Skin of body (tissue), 2 donors: ENCODE results near the gene DLEC1. TPM values are rescaled to one million over a fixed set of nuclear protein-coding genes. Genes with fewer than 3 reads are reported as not detected.

Experiments used
- DNase-seq: peaks from one replicate; lab custom pipeline; 2025; lab: John Stamatoyannopoulos, UW
- total RNA-seq: library from RNA; depleted of rRNA; stranded (reverse); fragments of >200 nt; gene quantifications from one replicate; pipeline ENCODE4 v1.2.3, GENCODE V29; 2014

Gene DLEC1
- total RNA-seq, 1 donor from 2014 or later = 0.49 TPM

GRCh38 chr3:38107911-38108648 is 69.1 kb downstream of the DLEC1 start:
- DNase-seq = no peak

DNA sequence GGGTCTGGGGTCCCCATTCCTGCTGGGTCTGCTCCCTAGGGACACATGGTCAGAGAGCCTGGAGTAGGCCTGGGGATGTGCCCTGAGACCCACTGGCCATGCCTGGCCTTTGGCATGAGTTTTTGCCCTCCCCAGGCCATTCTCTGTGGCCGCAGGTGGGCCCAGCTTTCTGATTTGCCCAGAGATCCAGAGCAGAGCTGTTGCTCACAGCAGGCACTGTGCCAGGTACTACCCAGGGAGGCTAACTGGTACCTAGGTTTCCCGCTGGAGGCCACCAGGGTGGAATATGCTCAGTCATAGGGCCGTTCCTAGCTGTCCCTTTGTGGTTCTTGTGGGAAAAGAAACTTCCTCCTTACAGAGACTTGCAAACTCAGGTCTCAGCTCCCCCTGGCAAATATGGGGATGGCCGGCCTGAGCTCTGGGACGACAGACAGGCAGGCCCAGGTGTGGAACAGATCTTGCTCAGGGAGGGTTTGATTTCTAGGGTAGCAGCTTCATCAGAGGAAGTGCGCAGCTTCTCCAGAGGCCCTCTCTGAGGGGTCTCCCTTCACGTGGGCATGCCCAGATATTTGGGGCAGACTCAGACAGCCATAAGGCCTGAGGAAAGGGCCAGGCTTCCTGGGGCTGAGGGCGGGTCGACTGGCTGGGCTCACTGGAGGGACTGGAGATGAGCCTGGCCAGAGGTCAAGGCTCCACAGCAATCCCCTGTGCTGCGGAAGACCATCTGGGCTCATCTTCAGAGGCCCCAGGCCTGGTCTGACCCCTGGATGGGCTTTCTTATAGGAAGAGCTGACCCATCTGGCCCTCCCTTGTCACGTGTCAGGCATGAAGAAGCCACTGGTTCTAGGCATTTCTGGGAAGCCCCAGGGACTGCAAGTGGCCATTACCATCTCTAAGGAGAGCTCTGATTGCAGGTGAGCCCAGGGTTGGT is 69.9 kb downstream of the DLEC1 start:
- no peak for DNase-seq

- no peak for DNase-seq
Observed at GRCh38 chr3:38109580-38110313, 70.7 kb downstream of the DLEC1 start.

DNA sequence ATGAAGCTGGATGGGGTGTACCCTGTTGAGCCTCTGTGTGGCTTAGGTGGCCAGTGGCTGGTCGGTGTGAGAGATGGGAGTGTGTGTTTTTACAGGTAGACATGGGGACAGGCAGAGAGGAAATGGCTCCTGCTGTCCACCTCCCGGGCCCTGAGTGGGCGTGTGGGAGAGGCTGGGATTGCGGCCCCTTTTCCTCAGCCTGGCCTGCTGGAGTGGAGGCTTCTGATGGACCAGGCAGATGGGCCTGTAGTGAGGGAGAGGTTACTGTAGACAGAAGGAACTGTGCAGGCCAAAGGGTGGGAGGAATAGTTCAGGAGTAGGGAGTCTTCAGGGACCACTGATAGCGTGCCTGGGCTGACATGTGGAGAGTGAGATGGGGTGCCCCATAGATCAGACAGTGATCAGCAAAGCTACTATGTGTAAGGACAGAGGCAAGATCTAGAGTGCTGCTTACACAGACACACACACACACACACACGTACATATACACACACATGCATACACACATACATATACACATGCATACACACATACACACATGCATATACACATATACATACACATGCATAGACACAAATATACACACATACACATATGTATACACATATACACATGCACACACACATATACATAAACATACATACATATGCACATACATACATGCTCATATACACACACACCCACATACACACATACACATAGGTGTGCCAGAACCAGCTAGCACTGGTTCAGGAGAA is 71.5 kb downstream of the DLEC1 start:
- no peak for DNase-seq

- DNase-seq = no peak
Observed at GRCh38 chr3:38111201-38111600, 72.2 kb downstream of the DLEC1 start.

DNA sequence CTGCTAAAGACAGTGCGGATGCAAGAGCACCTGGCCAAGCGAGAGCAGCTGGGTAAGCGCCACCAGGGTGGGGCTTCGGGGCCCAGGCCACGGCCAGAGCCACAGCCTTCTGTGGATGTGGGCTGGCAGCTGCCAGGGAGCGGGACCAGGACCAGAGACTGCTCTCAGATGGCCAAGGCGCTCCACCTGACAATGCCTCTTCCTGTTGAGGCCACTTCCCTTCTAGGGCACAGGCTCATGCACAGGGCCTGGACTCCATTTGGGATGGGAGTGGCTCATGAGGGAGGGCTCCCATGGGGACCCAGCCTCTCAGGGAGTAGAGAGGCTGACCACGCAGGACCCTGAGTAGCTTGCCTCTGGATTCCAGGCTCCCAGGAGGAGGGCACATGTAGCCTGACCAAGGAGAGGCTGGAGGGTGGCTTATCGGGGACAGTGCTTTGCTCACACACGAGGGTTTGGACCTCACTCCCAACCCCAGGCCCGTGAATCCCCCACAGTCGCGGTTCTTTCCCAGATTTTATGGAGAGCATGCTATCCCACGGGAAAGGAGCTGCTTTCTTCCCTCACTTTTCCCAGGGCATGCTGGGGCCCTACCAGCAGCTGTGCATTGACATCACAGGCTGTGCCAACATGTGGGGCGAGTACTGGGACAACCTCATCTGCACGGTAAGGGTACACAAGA is 72.8 kb downstream of the DLEC1 start:
- no peak for DNase-seq

GRCh38 chr3:38112378-38112761 is 73.4 kb downstream of the DLEC1 start:
- DNase-seq = no peak

DNA sequence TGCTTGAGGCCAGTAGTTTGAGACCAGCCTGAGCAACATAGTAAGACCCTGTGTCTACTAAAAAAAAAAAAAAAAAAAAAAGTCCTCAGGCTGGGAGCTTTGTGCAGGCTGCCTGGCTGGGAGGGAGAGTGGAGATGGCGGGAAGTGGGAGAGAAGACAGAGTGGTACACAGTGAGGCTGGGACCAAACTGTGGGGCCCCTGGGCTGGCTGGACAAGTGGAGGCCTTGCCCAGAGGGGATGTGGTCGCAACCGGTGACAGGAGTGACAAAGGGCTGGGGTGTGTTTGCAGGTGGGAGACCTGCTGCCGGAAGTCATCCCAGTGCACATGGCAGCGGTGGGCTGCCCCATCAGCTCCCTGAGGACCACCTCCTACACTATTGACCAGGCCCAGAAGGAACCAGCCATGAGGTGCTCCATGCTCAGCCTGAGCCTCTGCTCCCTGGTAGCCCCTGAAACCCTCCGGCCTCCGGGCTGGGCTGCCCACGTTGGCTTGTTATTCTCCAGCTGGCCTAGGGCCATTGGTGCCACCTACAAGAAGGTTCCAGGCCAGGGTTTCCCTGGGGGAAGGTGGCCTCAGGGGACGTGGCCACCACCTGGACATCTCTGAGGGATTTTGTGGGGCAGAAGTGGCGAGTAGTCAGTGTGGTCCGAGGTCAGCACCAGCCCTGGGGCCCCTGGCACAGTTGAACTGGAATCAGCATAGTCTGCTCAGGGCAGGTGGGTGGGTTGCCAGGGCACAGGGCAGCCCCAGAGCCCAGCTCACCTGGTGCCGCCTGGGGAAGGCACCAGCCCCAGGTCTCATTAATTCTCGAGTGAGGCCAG is 75.3 kb downstream of the DLEC1 start:
- no peak for DNase-seq

- no peak for DNase-seq
Observed at GRCh38 chr3:38114875-38115644, 76.1 kb downstream of the DLEC1 start.

- DNase-seq = no peak
Observed at GRCh38 chr3:38115645-38116427, 76.8 kb downstream of the DLEC1 start.

DNA sequence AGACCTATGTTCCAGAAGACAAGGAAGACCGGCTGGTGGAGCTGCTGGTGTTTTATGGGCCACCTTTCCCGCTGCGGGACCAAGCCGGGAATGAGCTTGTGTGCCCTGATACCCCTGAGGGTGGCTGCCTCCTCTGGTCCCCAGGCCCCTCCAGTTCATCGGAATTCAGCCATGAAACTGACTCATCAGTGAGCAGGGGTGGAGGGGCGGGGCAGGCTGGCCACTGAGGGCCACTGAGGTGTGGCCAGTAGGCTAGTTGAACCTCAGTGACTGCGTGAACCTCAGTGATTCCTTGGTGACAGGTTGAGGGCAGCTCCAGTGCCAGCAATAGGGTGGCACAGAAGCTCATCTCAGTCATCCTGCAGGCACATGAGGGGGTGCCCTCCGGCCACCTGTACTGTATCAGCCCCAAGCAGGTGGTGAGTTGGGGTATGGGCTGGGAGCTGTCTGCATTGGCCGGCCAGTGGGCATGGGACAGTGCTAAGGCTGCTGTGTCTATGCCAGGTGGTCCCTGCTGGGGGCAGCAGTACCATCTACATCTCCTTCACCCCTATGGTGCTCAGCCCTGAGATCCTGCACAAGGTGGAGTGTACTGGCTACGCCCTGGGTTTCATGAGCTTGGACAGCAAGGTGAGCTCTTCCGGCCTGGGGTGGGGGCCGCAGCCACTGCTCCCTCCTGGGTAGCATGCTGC is 77.6 kb downstream of the DLEC1 start:
- no peak for DNase-seq

DNA sequence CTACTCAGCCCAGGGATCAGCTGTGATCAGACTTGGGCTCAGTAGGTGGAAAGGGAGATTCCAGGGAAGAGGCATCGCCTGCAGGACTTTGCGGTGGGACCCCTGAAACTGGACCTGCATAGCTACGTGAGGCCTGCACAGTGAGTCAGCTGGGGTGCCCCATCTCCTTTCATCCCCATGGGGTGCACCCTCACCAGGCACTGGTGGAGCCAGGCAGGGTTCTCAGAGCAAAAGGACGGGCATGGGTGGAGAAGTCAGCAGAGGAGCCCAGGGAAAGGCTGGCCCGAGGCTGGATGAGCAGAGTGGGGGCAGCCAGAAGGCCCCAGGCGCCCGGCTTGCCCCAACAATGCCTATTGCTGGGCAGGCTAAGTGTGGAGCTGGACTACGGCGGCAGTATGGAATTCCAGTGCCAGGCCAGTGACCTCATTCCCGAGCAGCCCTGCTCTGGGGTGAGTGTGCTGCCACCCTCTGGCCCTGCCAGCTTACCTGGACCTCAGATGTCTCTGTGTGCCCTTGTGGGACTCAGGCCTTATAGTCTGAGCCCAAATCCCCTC is 78.2 kb downstream of the DLEC1 start:
- no peak for DNase-seq

DNA sequence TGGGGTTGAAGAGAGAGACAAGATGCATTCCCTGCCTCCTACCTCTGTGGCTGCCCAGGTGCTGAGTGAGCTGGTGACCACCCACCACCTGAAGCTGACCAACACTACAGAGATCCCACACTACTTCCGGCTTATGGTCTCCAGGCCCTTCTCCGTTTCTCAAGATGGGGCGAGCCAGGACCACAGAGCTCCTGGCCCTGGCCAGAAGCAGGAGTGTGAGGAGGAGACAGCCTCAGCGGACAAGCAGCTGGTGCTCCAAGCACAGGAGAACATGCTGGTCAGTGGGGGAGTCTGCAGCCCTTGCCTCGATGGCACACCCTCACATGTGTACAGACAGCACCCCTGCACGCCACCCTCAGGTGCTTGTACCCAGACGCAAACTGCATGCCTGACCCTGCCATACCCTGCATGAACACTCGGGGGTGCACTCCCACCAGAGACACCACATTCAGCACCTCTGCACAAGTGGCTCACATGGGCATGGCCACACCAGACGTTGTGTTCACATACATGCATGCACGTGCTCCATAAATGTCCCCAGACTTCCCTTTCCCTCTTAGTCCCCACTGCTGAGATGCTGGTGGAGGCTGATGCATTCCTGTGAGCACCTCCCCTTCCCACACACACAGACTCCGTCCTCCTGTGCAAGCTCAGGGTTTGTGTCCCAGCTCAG is 78.9 kb downstream of the DLEC1 start:
- no peak for DNase-seq

DNA sequence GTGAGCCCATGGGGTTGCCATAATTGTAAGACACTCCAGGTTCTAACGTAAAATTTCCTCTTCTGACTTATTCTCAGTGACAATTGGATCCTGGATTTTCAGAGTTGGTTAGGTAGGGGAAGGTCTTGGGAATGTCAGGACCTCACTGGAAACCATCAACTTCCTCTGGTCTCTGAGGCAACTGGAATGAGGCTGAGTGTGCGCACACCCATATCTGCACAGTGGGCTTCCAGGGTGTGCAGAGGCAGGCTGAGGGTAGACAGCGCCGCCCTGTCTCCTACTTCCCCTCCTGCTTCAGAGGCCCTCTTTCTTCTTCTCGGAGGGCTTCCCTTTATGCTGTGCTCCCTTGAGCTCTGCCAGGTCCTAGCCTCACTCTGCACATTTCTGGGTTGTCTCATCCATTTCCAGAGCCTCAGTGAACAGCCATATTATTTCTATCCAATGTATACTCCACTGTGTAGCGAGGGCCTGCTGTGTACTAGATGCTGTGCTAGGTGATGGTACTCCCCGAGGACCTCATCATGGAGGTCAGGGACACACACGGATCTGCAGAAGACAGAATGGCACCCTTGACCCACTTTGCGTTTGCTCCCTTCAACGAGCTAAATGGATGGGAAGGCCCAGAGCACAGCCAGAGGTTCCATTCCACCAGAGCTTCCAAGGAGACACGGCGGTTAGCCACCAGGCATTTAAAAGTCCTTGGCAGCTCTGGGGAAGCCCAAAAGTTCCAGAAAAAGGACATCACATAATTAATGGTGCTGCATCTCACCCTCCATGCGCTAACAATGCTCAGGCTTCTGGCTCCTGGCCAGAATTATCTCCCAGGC is 79.6 kb downstream of the DLEC1 start:
- no peak for DNase-seq

DNA sequence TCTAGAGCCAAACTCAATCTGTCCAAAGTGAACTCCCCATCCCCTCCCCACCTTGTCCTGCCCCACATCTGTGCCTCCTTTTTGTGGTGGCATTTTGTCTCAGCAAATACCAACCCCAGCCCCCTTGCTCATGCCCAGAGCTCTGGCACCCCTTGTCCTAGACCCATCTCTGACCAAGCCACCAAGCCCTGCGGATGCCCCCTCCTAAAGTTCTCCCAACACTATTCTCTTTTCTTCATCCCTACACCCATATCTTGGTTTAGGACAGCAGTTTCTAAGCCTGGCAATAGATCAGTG is 80.2 kb downstream of the DLEC1 start:
- DNase-seq = no peak
